Stimulated activated CD8-positive, alpha-beta memory T cell treated with anti-CD3 and anti-CD28 coated beads, Interleukin-15, amount 100 ng/mL, for 1 hour (primary cell): ENCODE data around the gene TRPM4.
"Not testable (repeated sequence)": the region's sequence is repeated elsewhere in the genome, so short reads cannot be mapped to it uniquely, and the experiment has no call there.

Source experiments
- DNase-seq: peaks from one replicate; pipeline ENCODE4 v3.0.0-alpha.2; 2020; ENCODE audit warnings: low read depth

The TRPM4 gene

GRCh38 chr19:49190781-49191180 is 33.2 kb downstream of the TRPM4 start:
- DNase-seq, result no peak

GRCh38 chr19:49193822-49194394 is 36.3 kb downstream of the TRPM4 start:
- no peak for DNase-seq

DNA sequence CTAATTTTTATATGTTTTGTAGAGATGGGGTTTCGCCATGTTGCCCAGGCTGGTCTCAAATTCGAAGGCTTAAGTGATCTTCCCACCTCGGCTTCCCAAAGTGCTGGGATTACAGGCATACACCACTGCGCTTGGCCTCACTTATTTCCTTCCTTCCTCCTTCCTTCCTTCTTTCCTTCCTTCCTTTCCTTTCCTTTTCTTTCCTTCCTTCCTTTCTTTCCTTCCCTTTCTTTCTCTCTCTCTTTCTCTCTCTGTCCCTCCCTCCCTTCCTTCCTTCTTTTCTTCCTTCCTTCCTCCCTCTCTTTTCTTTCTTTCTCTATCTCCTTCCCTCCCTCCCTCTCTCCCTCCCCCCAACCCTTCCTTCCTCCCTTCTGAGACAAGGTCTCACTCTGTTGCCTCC is 36.8 kb downstream of the TRPM4 start:
- DNase-seq, result no peak

- DNase-seq, result no peak
Measured at GRCh38 chr19:49196527-49197240, 39.1 kb downstream of the TRPM4 start.

DNA sequence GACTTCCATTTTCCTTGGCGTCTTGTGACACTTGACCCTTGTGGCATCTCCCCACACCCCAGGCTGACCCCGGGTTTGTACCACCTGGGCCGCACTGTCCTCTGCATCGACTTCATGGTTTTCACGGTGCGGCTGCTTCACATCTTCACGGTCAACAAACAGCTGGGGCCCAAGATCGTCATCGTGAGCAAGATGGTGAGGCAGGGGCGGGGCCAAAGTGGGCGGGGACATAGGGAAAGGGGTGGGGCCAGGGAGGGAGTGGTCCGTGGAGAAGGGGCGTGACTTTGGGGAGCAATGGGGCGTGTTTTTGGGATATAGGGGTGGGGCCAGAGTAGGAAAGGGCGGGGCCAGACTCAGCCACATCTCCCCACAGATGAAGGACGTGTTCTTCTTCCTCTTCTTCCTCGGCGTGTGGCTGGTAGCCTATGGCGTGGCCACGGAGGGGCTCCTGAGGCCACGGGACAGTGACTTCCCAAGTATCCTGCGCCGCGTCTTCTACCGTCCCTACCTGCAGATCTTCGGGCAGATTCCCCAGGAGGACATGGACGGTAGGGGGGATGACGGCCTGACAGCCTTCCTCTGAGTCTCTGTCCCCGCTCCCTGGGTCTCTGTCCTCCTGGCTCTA is 42.8 kb downstream of the TRPM4 start:
- no peak for DNase-seq

GRCh38 chr19:49201042-49201441 is 43.5 kb downstream of the TRPM4 start:
- DNase-seq, result no peak

DNA sequence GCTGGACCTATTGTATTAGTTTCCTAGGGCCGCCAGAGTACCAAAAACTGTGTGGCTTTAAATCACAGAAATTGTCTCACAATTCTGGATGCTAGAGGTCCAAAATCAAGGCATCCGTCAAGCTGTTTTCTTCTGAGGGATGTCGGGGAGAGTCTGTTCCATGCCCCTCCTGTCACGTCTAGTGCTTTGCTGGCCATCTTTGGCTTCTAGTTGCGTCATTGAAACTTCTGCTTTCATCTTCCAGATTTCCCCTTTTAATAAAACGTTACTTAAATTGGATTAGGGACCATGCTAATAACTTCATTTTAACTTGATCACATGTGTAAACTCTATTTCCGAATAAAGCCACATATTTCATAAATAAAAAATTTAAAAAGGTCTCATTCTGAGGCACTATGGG is 47.5 kb downstream of the TRPM4 start:
- DNase-seq, result no peak

- not testable (repeated sequence) for DNase-seq
Measured at GRCh38 chr19:49209502-49209901, 51.9 kb downstream of the TRPM4 start.

DNA sequence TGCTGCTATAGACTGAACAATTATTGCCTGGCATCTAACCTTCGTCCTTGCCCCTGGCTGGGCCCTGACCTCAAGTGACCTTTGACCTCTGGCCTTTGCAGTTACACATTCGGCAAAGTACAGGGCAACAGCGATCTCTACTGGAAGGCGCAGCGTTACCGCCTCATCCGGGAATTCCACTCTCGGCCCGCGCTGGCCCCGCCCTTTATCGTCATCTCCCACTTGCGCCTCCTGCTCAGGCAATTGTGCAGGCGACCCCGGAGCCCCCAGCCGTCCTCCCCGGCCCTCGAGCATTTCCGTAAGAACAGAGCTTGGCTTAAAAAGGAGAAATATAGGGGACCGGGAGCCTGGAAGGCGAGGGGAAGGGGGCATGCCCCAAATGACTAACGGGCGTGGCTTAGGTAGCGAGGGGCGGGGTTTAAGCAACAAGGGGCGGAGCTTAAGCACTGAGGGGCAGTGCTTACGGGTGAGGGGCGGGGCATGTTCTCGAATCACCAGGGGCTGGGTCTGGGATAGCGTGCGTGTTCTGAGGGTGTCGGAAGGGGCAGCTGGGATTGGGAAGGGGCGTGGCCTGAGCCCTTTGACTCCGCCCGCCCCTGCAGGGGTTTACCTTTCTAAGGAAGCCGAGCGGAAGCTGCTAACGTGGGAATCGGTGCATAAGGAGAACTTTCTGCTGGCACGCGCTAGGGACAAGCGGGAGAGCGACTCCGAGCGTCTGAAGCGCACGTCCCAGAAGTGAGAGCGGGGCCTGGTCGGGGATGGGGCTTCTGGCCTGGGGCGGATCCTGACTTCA is 52.7 kb downstream of the TRPM4 start:
- no peak for DNase-seq

DNA sequence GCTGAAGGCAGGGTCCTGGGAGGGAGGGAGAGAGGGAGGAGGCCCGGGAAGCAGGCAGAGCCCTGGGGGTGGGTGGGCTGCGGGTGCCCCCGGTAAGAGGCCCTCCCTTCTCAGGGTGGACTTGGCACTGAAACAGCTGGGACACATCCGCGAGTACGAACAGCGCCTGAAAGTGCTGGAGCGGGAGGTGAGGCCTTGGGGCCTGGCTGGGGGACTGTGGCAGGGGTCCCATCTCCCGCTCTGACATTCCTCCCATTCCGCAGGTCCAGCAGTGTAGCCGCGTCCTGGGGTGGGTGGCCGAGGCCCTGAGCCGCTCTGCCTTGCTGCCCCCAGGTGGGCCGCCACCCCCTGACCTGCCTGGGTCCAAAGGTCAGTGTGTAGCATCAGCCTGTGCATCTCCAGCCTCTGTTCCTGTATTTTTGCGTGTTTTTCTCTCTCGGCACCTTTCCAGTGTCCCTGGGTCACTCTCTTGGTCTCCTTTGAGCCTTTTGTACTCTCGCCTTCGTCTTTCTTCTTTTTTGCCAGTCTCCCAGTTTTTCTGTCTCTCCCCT is 53.4 kb downstream of the TRPM4 start:
- no peak for DNase-seq

GRCh38 chr19:49212016-49212701 is 54.6 kb downstream of the TRPM4 start:
- no peak for DNase-seq

DNA sequence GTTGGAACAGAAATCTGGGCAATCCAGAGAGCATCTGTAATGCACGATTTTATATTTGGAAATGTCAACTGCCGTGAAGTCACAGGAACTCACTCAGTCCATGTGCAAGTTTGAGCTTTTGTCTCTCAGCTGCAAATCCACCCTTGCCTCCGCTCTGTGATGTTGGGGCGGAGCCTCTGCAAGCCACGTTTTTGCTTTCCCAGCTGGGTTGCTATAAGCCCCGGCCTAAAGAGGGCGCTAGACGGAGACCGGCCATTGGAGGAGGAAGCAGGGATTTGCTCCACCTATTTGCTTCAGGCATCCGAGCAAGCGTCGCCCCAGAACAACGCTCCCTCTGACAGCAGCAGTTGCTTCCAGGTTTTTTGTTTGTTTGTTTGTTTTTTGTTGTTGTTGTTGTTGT is 56.2 kb downstream of the TRPM4 start:
- no peak for DNase-seq

DNA sequence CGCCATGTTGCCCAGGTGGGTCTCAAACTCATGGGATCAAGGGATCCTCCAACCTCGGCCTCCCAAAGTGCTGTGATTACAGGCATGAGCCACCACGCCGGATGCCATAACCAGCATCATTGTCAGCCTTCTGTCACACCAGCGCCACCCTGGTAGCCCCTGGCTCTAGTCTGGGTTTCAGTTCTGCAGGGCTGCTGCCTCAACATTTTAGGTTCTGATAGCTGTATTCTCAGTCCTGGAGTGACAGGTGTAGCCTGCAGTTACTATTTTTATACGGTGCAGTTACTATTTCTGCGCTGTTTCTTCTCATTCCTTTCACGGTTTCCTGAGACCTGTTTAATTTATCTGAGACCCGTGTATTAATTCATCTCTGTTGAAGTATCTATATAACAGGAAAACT is 57.1 kb downstream of the TRPM4 start:
- DNase-seq, result no peak

- DNase-seq, result no peak
Measured at GRCh38 chr19:49216071-49216470, 58.5 kb downstream of the TRPM4 start.

DNA sequence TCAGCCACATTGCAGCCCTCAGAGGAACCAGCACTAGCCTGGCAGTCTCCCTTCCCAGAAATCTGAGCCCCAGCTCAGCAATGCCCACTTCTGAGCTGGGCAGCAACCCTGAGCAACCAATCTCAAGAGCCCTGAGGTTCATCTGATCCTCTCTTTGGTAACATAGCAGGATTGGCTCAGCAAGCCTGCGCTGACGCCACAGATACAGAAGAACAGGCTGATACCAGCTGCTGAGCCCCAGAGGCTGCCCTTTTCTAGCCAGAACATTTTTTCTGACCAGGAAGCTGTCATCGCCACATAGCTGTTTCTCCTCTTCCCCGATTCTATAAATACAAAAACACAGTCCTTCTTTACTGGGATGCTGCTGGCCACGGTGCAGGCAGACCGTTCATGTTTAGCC is 59.8 kb downstream of the TRPM4 start:
- no peak for DNase-seq

GRCh38 chr19:49222011-49222410 is 64.4 kb downstream of the TRPM4 start:
- DNase-seq, result no peak

- DNase-seq, result no peak
Measured at GRCh38 chr19:49222528-49222927, 64.9 kb downstream of the TRPM4 start.

DNA sequence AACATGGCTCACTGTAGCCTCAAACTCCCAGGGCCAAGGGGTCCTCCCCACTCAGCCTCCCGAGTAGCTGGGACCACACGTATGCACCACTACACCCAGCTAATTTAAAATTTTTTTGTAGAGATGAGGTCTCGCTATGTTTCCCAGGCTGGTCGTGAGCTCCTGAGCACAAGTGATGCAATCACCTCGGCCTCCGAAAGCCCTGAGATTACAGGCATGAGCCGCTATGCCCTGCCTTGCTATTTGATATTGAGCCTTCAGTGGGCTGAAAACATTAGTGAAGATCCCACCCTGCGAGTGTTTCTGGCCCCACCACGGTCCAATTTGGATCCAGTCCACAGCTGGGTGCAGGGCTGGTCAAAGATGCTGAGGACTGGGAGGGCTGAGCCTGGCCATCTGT is 65.9 kb downstream of the TRPM4 start:
- no peak for DNase-seq

GRCh38 chr19:49224441-49224840 is 66.8 kb downstream of the TRPM4 start:
- not testable (repeated sequence) for DNase-seq

DNA sequence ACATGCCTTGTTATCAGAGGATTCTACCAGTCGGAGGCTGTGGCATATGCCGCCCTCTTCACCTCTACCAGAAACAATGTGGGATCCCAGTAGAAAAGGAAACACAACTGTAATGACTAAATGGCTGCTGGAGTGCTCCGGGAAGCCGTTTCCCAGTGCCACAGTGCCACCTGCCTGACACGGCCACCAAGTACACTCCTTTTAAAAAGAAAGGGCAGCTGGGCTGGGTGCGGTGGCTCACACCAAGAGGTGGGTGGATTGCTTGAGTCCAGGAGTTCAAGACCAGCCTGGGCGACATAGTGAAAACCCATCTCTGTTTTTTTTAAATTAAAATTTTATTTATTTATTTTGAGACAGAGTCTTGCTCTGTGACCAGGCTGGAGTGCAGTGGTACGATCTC is 67.3 kb downstream of the TRPM4 start:
- DNase-seq, result no peak

- DNase-seq, result no peak
Measured at GRCh38 chr19:49229416-49229815, 71.8 kb downstream of the TRPM4 start.

DNA sequence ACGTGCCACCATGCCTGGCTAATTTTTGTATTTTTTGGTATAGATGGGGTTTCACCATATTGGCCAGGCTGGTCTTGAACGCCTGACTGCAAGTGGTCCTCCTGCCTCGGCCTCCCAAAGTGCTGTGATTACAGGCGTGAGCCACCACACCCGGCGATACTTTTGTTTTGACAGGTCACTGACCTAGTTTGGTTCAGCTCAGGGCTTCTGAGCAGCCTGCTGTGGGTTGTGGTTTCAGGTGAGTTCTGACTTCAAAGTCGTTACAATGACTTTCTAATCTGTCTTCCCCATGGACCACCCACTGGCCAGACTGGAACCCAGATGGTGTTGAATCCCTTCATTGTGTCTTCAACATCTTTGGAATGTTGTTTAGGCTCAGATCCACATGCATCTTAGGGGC is 73.8 kb downstream of the TRPM4 start:
- DNase-seq, result no peak
